Left ventricle myocardium inferior (tissue), 1 donor: Measurements from ENCODE around the gene AHSG. TPM values are rescaled to one million over a fixed set of nuclear protein-coding genes. Genes with fewer than 3 reads are reported as not detected.

Source experiments
- DNase-seq: peaks from one replicate; pipeline ENCODE4 v3.0.0-alpha.2; 2020
- H3K27ac ChIP-seq: fragments of 200-600 bp; replicated peaks from 2 replicates; pipeline ENCODE4 v1.8.0; 2021
- H3K27me3 ChIP-seq: fragments of 200-600 bp; 2 replicates; pipeline ENCODE4 v1.8.0; 2021; ENCODE audit warnings: low read depth
- H3K36me3 ChIP-seq: fragments of 200-600 bp; 2 replicates; pipeline ENCODE4 v1.8.0; 2021
- H3K4me1 ChIP-seq: fragments of 200-600 bp; 2 replicates; pipeline ENCODE4 v1.8.0; 2021
- H3K4me3 ChIP-seq: fragments of 200-600 bp; 2 replicates; pipeline ENCODE4 v1.8.0; 2021; ENCODE audit warnings: mild to moderate bottlenecking, moderate library complexity
- H3K9me3 ChIP-seq: fragments of 200-600 bp; replicated peaks from 2 replicates; pipeline ENCODE4 v1.8.0; 2021
- intact Hi-C: fragments of 100-400 bp; cut with micrococcal nuclease; formaldehyde crosslinking; loops from one replicate; pipeline ENCODE4 v1.11.0; 2022
- total RNA-seq: library from RNA; stranded (reverse); fragmentation: NEBNext Ultra II Directional; extraction: Animal tissue kit (Norgen Biotek cat#: 25700); gene quantifications from one replicate; pipeline ENCODE4 v1.2.1, GENCODE V29; 2021
- TF ChIP-seq, protein P1 (sequence below): fragments of 200-600 bp; IDR thresholded peaks from 2 replicates; pipeline ENCODE4 v1.8.0; 2021; ENCODE audit warnings: antibody characterized with exemption, mild to moderate bottlenecking, borderline replicate concordance
- donor health status: DM: no; HTN: yes; CAD: no; lungs with severe emphysema.

Gene AHSG
- total RNA-seq, 1 donor from 2014 or later = not detected

DNA sequence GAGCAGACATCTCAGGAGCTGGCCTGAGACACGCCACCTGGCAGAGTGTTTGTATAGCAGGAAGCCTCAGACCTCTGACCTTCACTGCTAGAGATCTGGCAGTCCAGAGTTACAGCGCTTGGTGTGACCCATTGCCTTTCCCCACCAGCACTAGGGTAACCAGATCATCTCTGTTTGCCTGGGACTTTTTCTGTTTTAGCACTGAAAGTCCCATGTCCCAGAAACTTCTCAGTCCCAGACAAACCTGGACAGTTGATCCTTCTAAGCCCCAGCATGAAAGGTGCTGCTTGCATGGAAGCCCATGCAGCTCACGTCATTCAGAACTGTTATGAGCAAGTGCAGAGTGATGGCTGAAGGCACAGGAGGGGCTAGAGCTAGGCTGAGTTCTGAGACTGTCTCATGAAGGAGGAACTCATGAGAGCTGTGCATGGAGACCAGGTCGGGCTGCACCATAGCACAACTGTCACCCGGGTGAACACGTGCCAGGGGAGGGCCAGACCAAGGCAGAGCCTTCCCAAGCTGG lies 18.2 kb upstream of the AHSG start:
- intact Hi-C loops = no loop called here
- Histone ChIP-seq H3K9me3 (no peaks in the 10 kb centered on the region), H3K4me3 (no peak overlapping the region), H3K4me1 (peaks cover 10% of the 10 kb centered on the region), H3K36me3 (no peaks in the 10 kb centered on the region), H3K27me3 (no peaks in the 10 kb centered on the region), H3K27ac (no peak overlapping the region)
- TF ChIP-seq, protein P1, sequence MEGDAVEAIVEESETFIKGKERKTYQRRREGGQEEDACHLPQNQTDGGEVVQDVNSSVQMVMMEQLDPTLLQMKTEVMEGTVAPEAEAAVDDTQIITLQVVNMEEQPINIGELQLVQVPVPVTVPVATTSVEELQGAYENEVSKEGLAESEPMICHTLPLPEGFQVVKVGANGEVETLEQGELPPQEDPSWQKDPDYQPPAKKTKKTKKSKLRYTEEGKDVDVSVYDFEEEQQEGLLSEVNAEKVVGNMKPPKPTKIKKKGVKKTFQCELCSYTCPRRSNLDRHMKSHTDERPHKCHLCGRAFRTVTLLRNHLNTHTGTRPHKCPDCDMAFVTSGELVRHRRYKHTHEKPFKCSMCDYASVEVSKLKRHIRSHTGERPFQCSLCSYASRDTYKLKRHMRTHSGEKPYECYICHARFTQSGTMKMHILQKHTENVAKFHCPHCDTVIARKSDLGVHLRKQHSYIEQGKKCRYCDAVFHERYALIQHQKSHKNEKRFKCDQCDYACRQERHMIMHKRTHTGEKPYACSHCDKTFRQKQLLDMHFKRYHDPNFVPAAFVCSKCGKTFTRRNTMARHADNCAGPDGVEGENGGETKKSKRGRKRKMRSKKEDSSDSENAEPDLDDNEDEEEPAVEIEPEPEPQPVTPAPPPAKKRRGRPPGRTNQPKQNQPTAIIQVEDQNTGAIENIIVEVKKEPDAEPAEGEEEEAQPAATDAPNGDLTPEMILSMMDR = no peak
- no peak for DNase-seq

DNA sequence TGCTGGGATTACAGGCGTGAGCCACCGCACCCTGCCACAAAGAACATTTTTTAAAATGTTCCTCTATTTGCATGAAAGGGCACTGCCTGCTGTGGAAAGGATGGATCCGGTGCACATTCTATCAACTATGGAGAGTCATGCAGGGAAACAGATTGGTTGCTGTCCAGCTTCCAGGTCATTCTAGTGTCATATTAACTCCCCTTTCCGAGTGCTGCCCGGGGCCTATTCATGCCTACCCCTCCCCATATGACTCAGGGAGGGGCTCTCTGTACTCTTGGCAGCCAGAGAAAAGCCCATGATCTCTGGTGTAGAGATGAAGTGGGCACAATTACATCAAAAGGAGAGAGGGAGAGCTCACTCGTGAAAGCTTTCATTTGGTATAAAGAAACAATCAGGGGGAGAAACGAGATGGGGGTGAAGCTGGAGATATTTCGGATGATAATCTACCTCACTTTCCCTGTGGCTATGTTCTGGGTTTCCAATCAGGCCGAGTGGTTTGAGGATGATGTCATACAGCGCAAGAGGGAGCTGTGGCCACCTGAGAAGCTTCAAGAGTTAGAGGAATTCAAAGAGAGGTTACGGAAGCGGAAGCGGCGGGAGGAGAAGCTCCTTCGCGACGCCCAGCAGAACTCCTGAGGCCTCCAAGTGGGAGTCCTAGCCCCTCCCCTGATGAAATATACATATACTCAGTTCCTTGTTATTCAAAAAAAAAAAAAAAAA lies 16.1 kb upstream of the AHSG start:
- H3K4me3 ChIP-seq = no peak overlapping the region
- no peaks in the 10 kb centered on the region for H3K9me3 ChIP-seq
- intact Hi-C loops = no loop called here
- no peak for DNase-seq
- H3K36me3 ChIP-seq = no peaks in the 10 kb centered on the region
- no peak overlapping the region for H3K27ac ChIP-seq
- TF ChIP-seq, protein P1 = no peak
- H3K4me1 ChIP-seq = peaks cover 10% of the 10 kb centered on the region
- H3K27me3 ChIP-seq = no peaks in the 10 kb centered on the region

DNA sequence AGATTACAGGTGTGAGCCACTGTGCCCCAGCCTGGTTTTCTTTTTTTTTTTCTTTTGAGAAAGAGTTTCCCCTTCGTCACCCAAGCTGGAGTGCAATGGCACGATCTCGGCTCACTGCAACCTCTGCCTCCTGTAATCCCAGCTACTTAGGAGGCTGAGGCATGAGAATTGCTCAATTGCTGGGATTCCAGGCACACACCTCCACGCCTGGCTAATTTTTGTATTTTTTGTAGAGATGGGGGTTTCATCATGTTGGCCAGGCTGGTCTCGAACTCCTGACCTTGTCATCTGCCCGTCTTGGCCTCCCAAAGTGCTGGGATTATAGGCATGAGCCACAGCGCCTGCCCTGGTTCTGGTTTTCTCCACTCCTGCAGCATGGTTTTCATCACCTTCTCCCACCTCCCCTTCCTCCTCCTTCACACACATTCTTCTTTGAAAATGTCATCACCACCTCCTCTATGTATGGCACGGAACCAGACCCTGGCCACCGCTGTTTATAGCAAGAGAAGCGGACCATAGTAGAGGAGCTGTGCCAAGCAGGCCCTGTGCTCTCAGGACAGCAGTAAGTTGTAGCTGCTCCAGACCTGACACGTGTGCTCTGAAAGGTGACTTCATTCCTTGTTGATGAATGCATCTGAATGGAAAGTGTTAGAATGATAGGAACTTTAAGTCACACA lies 14.6 kb upstream of the AHSG start:
- TF ChIP-seq, protein P1 = no peak
- Histone ChIP-seq H3K9me3 (no peaks in the 10 kb centered on the region), H3K4me3 (no peak overlapping the region), H3K27ac (peak overlapping the region; percentile 70), H3K4me1 (peaks cover 10% of the 10 kb centered on the region), H3K36me3 (no peaks in the 10 kb centered on the region), H3K27me3 (no peaks in the 10 kb centered on the region)
- DNase-seq = peak; percentile 78
- intact Hi-C loops = no loop called here

DNA sequence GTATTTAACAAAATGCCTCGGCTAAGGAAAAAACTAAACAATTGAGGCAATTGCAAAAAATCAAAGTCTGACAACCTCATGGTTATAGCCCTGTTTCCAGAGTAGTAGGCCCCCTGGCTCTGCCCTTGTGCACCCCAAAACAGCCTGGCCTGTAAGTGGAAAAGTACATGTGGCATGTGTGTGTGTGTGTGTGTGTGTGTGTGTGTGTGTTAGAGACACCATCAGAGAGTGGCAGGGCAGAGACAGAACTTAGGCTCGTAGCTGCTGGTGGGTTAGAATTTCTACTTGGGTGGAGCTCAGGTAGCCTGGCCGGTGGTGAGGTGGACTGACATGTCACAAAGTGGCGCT lies 14.1 kb upstream of the AHSG start:
- H3K36me3 ChIP-seq = no peaks in the 10 kb centered on the region
- H3K27me3 ChIP-seq = no peaks in the 10 kb centered on the region
- H3K4me3 ChIP-seq = no peak overlapping the region
- intact Hi-C loops = no loop called here
- no peak for DNase-seq
- TF ChIP-seq, protein P1 = no peak
- H3K4me1 ChIP-seq = peaks cover 10% of the 10 kb centered on the region
- H3K27ac ChIP-seq = peak overlapping the region; percentile 70
- no peaks in the 10 kb centered on the region for H3K9me3 ChIP-seq

DNA sequence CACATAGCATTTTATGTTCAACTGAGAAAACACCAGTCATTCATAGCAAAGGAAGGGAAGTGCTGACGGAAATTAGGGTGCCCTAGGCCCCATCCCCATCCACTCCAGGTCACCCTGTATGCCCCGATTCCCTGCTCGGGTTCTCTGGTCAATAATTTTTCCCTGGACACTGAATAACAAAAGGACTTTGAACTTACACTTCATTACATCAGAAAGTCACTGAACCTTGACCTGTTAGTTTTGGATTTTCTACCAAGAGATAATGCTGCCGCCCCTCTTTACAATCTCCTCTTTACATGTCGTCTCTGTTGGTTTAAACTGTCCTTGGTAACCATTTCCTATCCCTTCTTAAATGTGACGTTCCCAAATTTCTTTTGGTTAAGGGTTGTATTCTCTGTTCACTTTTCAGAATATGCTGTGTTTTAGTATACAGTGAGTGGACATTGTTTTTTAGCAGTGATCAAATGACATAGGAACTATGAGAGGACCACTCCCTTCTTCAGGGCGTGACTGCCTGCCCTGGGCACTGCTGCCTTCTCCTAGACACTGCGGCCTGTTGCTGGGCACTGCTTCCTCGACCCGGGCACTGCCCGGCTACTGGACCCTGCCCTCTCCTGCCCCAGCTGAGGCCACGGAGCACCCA lies 13.6 kb upstream of the AHSG start:
- H3K9me3 ChIP-seq = no peaks in the 10 kb centered on the region
- H3K4me1 ChIP-seq = peaks cover 10% of the 10 kb centered on the region
- TF ChIP-seq, protein P1 = no peak
- no peak for DNase-seq
- H3K4me3 ChIP-seq = no peak overlapping the region
- intact Hi-C loops = no loop called here
- peak overlapping the region; percentile 70 for H3K27ac ChIP-seq
- no peaks in the 10 kb centered on the region for H3K36me3 ChIP-seq
- no peaks in the 10 kb centered on the region for H3K27me3 ChIP-seq
